HFF-Myc (cell line): ENCODE results near the gene SUMO1.

Experiments
- DNase-seq: peaks from one replicate; pipeline ENCODE4 v3.0.0-alpha.2; 2011; ENCODE audit warnings: low read depth; ENCODE audit errors: extremely low read depth
- H3K4me3 ChIP-seq: replicated peaks from 2 replicates; pipeline ENCODE4 v1.5.1; 2011; ENCODE audit warnings: low read depth, mild to moderate bottlenecking, control low read depth, low read length
- TF ChIP-seq, protein P1 (sequence below): IDR thresholded peaks from 2 replicates; pipeline ENCODE4 v1.5.1; 2012; ENCODE audit warnings: mild to moderate bottlenecking, low read depth, low read length, control low read depth; ENCODE audit errors: missing control alignments

The SUMO1 gene

DNA sequence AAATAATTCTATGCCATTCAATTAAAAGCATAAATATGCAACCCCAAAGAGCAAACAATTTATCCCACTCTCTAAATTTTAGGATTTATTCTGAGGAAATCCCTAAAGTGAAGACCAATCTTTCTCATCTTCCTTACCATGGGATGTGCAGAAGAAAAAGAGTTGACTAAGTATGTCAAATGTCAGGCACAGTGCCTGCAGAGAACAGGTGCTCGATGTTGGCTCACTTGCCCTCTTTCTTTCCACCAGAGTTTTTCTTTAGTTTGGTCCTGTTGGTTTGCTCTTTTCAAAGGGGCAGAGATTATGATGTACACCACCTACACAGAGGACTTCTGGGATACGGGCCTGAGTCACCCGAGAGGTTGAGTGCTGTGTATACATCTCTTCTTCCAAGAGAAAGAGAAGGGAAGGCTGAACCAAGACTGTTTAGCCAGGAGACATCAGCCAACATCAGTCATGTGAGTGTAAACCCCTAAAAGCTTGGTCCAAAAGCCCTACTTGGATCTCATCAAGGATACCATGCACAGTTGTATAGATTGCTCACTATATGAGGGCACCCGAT lies 51.7 kb downstream of the SUMO1 start:
- H3K4me3 ChIP-seq, result no peak overlapping the region
- DNase-seq, result no peak
- TF ChIP-seq, protein P1, sequence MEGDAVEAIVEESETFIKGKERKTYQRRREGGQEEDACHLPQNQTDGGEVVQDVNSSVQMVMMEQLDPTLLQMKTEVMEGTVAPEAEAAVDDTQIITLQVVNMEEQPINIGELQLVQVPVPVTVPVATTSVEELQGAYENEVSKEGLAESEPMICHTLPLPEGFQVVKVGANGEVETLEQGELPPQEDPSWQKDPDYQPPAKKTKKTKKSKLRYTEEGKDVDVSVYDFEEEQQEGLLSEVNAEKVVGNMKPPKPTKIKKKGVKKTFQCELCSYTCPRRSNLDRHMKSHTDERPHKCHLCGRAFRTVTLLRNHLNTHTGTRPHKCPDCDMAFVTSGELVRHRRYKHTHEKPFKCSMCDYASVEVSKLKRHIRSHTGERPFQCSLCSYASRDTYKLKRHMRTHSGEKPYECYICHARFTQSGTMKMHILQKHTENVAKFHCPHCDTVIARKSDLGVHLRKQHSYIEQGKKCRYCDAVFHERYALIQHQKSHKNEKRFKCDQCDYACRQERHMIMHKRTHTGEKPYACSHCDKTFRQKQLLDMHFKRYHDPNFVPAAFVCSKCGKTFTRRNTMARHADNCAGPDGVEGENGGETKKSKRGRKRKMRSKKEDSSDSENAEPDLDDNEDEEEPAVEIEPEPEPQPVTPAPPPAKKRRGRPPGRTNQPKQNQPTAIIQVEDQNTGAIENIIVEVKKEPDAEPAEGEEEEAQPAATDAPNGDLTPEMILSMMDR, result no peak

DNA sequence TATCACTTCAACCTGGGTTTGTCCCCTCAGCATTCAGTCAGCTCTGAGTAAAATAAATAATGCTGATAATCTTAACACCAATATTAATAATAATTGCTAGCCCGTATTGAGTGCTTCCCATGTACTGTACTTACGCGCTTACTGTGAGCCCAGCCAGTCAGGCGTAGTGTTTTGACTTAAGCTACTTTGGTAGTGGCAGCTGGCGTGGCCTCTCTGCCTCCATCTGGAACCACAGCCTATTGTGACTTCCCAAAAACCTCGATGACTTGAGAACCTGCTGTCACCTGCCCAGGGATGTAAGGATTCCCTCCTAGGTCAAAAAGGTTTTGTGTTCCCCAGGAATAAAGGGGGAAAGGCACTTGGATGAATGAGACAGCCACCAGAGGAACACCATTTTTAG lies 53.2 kb downstream of the SUMO1 start:
- no peak for DNase-seq
- TF ChIP-seq, protein P1, result no peak
- H3K4me3 ChIP-seq, result no peak overlapping the region

DNA sequence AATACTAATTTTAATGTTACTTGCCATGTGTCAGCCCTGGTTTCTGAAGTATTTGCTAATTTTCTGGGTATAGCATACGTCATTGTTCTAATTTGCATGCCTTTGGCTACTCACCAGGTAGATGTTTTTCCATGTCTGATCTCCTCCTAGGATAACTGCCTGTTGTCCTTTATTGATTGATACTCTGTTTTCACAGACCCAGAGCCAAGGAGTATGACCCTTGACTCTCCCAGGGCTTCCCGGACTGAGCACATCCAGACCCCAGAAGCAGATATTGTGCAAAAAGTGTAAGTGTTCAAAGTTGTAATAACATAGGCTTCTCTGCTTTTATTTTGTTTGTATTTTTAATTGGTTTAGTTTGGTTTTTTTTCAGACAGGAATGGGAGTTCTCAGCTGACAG lies 53.8 kb downstream of the SUMO1 start:
- TF ChIP-seq, protein P1, result no peak
- H3K4me3 ChIP-seq, result no peak overlapping the region
- no peak for DNase-seq

DNA sequence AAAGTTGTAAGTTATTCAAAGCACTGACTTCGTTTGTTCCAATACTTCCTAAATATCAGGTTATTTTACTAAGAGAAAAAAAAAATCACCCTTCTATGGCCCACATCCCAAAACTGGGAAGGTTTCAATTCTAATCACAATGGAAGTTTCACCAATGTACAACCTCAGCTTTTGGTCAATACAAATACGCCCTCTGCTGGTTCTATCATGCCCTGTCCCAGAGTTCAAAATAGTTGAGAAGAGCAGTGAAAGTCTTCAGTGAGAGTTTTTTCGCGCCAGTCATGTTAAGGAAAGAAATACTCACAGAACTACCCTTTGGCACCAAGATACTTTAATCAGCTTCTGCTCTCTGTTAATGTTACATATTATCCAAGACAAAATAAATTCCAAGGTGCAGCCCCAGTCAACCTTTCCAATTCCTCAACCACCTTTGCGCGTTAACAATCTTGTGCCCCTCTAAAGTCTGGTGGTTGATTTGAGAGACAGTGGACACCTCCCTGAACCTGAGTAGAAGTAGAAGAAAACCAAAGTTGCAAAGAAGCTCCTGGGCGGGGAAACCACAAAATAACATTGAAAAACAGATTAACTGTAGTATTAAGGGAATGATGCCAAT lies 59.9 kb downstream of the SUMO1 start:
- DNase-seq, result peak; percentile 43
- no peak overlapping the region for H3K4me3 ChIP-seq
- TF ChIP-seq, protein P1, result peak; percentile 76

DNA sequence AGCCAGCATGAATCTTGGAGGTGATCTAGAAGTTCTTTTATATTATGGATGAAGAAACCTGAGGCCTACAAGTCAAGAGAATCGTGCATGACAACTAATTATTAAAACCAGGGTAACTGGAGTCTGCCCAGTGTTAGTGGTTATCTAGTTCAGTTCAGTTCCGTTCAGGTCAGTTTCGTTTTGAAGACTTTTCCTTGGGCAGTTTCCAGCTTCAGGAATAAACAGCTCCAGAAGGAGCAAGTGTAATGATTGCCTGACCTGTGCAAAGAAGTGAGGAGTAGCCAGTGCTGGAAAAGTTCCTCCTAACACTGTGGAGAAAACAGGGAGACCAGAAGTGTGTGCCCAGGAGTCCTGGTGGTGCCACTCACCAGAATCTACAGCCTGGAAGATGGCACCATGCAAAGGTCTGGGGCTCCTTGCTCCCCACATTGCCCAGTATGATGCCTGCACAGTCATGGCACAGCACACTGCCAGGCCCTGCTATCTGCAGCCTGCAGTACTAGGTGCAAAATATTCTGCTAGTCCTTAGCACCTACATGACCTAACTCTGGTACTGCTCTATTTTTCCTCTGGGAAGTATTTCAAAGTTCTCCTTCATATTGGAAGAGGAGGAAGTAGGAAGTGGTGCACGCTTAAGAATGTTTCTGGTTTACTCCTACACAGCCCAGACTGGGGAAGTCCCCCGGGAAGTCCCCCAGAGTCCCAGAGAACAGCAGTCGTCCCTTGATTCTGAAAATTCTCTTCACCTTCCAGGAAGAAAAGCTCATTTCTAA lies 65.8 kb downstream of the SUMO1 start:
- no peak overlapping the region for H3K4me3 ChIP-seq
- TF ChIP-seq, protein P1, result no peak

DNA sequence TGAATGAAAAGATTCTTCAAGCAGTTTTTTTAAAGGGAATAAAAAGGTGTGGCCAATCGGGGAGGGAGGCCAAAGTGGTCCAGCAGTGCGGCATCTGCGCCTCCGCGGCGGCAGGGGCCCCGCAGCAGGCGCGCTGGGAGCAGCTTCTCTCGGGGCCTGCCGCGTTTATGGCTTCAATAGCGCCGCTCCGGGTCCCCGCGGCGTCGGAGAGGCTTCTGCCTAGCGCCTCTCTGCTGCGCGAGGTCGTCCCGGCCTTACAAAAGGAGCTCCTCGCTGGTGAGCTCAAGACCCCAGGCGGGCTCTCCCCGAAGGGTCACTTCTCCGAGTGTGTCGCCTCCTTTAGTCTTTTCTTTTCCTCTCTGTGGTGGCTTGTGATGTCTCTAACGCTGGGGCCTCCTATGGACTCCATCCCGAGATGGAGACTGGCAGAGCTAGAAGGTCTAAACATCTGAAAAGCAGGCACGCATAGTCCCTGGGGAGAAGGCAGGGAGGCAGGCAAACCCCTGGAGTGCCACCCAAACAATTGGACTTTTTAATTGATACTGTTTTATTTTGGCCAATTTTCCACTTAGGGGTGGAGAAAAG lies 67.1 kb downstream of the SUMO1 start:
- DNase-seq, result no peak
- no peak overlapping the region for H3K4me3 ChIP-seq
- TF ChIP-seq, protein P1, result no peak

More for the DNA sequence above, 65.8 kb downstream of the SUMO1 start:
- no peak for DNase-seq
